Measurements from ENCODE around the gene SPRED2. TPM values are rescaled to one million over a fixed set of nuclear protein-coding genes. Genes with fewer than 3 reads are reported as not detected.

Gene SPRED2, protein sequence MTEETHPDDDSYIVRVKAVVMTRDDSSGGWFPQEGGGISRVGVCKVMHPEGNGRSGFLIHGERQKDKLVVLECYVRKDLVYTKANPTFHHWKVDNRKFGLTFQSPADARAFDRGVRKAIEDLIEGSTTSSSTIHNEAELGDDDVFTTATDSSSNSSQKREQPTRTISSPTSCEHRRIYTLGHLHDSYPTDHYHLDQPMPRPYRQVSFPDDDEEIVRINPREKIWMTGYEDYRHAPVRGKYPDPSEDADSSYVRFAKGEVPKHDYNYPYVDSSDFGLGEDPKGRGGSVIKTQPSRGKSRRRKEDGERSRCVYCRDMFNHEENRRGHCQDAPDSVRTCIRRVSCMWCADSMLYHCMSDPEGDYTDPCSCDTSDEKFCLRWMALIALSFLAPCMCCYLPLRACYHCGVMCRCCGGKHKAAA
- polyA plus RNA-seq (ENCODE audit: insufficient read length), result 41.2 TPM
- long read RNA-seq, donor 1, full-length matches to known transcripts, result 10 of 38 reads
- long read RNA-seq, donor 1, partial matches to known transcripts, result 28 of 38 reads
- long read RNA-seq, donor 1, other reads (novel, unspliced or antisense), result 0 of 38 reads
- long read RNA-seq, donor 2, full-length matches to known transcripts, result 5 of 5 reads
- long read RNA-seq, donor 2, partial matches to known transcripts, result 0 of 5 reads
- long read RNA-seq, donor 2, other reads (novel, unspliced or antisense), result 0 of 5 reads
- long read RNA-seq, donor 3, full-length matches to known transcripts, result 2 of 2 reads
- long read RNA-seq, donor 3, partial matches to known transcripts, result 0 of 2 reads
- long read RNA-seq, donor 3, other reads (novel, unspliced or antisense), result 0 of 2 reads
- long read RNA-seq, donor 4, result 0 reads
- long read RNA-seq, donor 5, full-length matches to known transcripts, result 3 of 3 reads
- long read RNA-seq, donor 5, partial matches to known transcripts, result 0 of 3 reads
- long read RNA-seq, donor 5, other reads (novel, unspliced or antisense), result 0 of 3 reads
- long read RNA-seq, donor 6, full-length matches to known transcripts, result 3 of 3 reads
- long read RNA-seq, donor 6, partial matches to known transcripts, result 0 of 3 reads
- long read RNA-seq, donor 6, other reads (novel, unspliced or antisense), result 0 of 3 reads
- long read RNA-seq, donor 7, full-length matches to known transcripts, result 7 of 7 reads
- long read RNA-seq, donor 7, partial matches to known transcripts, result 0 of 7 reads
- long read RNA-seq, donor 7, other reads (novel, unspliced or antisense), result 0 of 7 reads
- long read RNA-seq, donor 8, full-length matches to known transcripts, result 3 of 3 reads
- long read RNA-seq, donor 8, partial matches to known transcripts, result 0 of 3 reads
- long read RNA-seq, donor 8, other reads (novel, unspliced or antisense), result 0 of 3 reads

DNA sequence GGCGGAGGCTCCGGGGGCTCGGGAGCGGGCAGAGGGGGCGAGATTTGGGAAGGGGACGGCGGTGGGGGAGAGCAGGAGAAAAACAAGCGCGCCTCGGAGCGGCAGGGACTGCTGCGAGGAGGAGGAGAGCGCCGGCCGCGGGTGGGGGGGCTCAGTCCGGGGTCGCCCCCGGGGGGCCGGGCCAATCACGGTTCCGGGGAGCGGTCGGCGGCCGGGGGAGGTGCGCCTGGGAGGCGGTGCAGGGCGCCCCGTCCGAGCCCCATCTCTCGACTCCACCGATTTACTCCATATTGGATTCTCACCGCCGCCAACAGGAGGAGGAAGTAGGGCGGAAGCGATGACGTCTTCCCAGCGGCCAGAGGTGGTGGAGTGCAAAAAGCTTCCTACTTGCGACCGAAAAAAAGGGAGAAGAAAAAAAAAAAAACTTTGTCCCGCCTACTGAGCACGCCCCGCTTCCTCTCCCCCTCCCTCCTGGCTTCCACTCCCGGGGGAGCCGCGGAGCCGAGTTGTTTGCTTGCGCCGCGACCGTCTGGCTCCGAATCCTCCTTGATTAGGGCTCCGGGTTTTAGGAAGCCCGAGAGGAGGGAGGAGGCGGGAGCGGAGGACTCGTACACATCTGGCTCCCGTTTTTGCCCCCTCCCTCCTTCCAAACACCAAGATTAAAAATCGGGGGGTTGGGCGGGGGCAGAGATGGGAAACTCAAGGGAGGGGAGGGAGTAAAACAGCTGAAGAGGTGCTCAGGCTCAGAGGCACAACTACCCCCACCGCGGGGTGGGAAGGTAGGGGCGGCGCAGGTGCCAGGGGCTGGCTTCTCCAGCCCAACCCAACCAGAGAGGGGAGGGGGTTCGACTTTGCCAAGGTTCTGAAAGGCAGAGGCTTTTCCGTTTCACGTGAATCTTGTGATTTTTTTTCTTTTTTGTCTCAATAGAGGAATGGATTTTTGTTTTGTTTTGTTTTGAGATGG is at the start of gene SPRED2:
Gene SPRED2, minus strand, starts transcription at position 373 of the 964 bp plus-strand sequence. CDS start 612 bp downstream, outside the sequence.
- peak; percentile 96 for DNase-seq

DNA sequence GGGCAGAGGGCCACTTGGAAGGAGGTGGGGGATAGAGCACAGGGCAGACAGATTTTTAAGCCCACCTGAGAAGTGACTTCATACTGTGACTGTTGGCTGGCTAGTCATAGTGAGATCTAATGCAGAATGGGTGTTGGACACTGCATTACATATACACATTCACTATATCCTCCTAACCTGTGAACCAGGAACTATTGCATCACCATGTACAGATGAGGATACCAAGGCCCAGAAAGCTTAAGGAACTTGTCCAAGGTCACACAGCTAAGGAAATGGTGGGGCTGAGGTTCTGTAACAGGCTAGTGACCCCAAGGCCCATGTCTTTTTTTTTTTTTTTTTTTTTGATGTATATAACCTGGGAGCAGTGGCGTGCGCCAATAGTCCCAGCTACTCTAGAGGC is 49.6 kb upstream of the SPRED2 start:
- no peak for DNase-seq

DNA sequence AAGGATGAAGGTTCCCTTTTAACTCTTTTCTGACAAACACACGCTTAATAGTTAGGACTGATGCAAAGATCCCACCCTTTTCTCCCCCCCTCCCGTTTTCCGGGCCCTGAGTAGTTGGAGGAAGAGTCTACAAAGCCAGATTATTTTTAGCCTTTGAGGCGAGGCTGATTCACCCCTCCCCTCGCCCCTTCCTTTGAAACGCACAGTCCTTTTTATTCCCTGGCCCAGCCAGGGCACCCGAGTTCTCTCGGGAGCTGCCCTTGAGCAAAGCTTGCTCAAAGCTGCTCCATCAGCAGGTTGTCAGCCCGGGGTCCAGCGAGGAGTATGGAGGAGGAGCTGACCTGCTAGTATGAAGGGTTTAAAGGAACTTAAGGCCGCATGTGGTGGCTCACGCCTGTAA is 47.1 kb upstream of the SPRED2 start:
- no peak for DNase-seq

DNA sequence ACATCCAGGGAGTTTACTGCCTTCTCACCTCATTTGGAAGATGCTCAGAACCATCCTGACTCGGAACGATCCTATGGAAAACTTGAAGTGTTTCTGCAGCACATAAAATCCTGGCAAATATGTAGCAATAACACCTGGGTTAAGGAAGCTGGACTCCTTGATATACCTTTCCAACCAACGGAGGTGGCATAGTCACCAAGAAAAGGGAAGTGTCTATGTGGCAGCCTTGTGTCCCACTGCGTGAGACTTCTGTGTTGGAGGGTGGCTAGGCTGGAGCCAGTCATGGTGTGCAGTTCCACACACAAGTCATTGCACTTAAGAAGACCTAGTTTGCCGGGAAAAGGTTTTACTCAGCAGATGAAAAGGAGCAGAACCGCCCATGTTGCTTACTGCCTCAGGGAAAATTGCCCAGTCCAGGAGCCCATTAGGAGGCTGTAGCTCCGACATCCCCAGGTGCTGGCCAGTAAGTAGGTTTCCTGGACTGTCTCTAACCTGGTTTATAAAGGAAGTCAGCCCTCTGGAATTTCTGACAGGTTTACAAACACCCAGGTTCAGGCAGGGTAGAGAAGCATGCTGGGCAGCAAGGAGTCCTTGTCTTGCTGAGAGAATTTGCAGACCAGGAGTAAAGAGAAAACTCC is 46.2 kb upstream of the SPRED2 start:
- no peak for DNase-seq

DNA sequence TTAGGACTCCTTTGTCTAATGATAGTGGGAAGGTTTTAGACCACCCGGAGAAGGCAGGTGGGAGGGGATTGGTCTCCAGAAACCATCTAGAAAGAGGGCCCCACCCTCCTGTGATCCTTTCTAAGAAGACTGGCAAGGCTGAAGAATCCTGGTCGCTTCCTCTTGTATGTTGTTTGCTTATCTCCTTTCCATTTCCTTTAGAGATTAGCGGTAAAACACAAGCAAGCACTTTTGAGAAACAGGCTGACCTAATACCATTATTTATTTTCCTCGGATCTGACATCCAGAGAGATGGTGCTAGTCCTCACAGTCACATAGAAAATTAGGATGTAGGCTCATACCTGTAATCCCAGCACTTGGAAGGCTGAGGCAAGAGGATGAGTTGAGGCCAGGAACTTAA is 45.2 kb upstream of the SPRED2 start:
- no peak for DNase-seq

DNA sequence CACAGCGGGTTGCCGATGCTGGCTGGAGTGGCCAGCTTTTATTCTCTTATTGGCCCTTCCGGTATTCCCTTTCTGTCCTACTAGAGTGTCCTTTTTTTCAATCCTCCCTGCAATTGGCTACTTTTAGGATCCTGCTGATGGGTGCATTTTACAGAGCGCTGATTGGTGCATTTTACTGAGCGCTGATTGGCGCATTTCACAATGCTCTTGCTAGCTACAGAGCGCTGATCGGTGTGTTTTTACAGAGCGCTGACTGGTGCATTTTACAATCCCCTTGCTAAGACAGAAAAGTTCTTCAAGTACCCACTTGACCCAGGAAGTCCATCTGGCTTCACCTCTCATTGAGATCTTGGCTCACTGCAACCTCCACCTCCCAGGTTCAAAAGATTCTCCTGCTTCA is 44.4 kb upstream of the SPRED2 start:
- DNase-seq, result no peak

DNA sequence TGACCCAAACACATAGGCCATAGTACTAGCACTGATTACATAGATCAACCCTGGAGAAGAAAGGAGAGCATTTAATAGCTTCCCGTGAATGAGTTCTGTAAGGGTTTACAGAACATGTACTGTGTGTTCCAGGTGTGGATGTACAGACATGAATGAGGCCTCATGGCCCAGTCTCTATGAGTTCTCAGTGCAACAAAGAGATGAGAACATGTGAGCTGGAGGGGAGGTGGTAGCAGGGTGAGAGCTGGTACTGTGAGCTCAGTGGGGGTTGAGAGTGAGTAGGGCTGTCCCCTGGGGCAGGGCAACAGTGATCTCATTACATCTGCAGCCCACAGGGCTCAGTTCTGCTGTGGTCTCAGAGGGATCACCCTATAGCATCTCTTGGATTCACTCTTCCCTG is 42.6 kb upstream of the SPRED2 start:
- no peak for DNase-seq

DNA sequence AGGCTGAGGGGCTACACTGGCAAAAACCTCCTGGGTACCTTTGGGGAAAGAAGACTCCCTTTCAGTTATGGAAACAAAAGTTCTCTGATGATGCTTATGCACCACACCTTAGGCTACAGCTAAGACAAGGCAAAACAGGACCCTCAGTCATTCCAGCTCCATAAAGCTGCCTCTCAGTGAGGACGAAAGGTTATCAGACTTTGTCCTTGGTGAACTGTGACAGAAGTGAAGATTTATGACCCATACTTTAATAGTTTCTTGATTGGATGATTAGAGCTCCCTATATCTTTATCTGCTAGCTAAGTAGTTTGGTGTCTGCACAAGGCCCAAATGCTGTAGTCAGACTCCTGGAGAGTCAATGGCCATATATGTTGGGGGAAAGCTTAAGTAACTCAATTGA is 40.6 kb upstream of the SPRED2 start:
- DNase-seq, result no peak

DNA sequence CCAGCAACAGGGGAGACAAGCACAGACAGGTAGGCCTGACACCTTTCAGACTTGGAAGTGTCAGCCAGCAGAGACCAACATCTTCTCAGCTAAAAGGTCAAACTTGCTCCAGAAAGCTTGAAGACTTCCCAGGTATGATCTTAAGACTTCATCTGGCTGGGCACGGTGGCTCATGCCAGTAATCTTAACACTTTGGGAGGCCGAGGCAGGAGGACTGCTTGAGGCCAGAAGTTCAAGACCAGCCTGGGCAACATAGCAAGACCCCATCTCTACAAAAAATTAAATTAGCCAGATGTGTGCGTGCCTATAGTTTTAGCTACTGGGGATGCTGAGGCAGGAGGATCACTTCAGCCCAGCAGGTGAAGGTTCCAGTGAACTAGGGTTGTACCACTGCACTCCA is 39.0 kb upstream of the SPRED2 start:
- DNase-seq, result no peak

DNA sequence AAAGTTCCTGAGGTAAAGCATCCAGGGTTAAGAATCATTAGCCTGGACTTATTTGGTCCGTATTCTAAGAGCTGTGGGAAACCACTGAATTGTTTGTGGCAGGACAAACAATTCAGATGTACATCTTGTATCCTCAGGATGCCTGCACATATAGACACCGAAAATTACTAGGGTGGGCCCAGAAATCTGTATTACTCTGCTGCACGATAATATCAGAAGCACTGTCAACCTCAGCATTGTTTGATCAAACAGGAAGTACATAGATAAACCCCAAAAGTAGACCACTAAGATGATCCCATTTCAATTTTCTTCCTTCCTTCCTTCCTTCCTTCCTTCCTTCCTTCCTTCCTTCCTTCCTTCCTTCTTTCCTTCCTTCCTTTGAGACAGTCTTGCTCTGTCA is 34.2 kb upstream of the SPRED2 start:
- DNase-seq, result no peak

DNA sequence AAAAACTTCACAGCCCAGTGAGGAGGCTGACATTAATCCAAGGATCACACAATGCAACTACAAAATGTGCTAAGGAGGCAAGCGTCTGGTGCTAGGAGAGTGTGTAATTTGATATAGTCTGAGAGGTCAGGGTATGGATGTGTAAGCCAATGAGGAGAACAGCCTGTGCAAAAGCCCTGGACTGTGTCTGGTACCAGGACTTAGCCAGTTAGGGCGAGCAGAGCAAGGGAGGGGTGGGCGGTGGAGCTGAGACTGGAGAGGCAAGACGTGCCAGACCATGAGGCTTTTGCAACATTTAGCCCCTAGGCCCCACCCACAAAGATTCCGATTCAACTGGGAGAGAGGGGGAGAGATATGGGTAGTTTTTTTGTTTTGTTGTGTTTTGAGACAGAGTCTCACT is 33.5 kb upstream of the SPRED2 start:
- peak; percentile 10 for DNase-seq

DNA sequence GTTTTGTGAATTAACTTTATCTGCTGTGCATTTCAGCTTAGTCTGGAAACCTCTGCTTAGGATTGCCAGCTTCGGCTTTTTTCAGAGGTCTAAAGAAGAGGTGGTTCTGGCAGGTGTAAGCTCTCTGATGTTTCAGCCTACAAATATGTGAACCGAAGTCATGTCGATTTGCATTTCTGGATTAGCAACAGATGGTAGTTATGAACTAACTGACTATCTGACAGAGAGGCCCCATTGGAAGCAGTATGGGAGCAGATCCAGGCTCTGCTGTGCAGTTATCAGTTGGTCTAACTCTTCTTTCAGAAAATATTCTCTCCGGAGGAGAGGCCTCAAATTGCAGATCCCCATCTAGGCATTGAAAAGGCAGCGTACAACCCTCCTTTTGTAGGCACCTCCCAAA is 32.7 kb upstream of the SPRED2 start:
- DNase-seq, result no peak

DNA sequence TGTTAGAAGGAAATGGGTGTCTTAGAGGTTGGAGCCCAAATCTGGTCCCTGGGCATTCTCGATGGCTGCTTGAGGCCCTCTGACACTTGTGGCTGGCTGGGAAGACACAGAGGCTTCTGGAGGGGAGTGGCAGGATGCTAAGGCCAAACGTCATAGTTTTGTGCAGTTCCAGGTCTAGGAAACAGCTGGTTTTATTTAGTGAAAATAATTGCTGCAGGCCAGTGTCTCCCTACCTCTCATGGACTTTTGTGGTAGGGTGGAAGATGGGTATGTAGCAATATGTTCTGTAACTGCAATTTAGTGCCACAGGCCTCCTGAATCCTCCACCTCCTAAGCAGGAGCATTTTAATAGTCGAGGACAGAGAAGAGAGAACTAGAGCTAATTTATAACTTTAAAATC is 32.2 kb upstream of the SPRED2 start:
- no peak for DNase-seq

DNA sequence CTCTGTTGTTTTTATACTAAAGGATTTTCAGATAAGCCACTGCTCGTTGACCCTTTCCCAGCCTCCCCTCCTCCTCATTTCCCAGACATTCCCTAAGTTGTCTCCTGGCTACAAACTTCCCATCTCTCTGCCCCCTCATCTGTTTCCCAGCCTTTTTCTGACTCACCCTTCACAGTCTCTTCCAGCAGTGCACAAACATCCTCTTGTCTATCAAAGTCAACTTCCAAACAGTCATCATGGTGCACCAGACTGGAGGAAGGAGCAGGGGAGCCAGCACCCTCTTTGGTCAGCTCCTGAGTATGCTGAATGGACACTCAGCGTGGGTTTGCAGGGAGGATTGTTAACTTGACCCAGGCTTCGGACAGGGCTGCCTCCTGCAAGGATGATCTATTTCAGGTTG is 26.6 kb upstream of the SPRED2 start:
- no peak for DNase-seq

DNA sequence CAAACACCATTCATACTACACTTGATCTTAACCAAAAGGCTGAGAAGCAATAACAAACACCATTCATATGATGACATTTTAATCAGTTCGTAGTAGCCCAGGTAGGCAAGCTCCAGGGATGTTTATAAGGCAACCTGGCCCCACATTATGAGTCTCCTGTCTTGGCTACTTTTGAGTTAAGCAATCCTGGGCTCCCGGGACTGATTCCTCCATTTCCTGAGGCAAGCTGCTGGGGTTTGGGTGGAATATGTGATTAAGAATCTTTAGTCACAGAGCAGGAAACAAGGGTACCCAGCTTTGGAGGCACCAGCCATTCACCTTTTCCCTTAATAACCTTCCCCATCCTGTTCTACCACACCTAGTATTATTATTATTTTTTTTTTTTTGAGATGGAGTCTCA is 24.5 kb upstream of the SPRED2 start:
- DNase-seq, result no peak

DNA sequence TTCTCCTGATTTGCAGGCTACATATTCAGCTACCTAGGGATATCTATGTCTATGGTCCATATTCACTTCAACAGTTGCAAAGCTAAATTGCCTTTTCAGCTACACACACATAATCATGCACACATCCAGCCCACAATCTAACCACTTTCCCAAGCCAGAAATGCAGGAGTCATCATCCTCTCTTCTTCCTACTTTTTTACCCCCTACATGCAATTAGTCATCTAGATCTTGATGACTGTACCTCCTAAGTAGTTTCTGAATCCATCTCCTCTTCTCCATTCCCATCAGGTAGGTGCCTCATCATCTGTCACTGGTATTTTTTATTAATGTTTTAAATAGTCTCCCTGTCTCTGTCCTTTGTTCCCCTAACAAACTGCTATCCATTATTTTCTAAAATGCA is 23.7 kb upstream of the SPRED2 start:
- DNase-seq, result no peak

DNA sequence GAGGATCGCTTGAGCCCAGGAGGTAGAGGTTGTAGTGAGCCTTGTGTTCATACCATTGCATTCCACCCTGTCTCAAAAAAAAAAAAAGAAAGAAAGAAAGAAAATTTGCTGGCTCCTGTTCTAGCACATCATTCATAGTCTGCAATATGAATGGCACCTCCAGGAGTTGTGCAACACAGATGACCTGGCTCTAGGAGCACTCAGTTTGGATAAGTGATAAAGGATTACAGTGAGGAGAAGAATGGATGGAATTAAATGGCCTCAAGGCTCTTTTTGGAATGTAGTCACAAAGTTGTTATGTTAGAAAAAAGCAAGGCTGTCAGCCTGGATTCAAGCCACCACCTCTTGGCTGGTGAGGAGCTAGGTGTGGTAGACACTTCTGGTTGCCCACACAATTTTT is 21.5 kb upstream of the SPRED2 start:
- no peak for DNase-seq

DNA sequence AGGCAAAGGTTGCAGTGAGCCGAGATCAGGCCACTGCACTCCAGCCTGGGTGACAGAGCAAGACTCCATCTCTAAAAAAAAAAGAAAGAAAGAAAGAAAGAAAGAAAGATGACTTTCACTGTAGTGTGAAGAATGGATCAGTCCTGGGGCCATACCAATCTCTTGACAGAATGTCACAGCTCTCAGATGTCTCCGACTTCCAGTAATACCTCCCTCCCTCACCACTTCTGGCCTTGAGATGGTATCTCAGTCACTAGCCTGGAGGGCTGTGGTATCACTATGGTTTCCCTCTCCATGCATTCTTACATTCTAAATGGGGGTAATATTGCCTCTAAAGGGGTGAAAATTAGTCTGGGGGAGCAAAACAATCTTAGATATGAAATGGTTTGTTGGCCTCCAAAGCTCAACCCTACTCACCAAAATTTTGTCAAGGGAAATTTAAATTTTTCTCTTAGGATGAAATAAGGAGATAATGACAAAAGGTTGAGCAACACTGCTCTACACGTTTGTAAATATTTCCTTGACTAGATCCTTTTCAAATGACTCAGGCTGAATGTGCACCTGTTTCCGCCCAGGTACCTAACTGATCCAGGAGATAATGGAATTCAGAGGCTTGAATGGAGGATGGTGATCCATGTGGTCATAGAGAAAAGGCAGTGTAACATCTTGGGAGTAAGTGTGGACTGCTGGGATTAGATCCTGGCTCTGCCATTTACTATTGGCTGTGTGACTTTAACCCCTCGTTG is 19.9 kb upstream of the SPRED2 start:
- DNase-seq, result no peak

DNA sequence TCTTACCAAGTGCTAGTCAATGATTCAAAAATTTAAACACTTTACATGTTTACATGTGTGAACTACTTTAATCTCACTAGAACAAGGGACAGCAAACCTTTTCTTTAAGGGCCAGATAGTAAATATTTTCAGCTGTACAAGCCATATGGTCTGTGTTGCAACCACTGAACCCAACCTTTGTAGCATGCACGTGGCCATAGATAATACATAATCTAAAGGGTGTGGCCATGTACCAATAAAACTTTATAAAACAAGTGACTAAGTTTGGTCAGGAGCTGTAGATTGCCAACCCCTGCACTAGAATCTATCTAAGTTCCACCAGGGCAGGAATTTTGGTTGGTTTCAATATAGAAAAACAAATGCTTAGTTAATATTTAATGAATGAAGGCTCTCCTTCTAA is 18.4 kb upstream of the SPRED2 start:
- DNase-seq, result no peak

DNA sequence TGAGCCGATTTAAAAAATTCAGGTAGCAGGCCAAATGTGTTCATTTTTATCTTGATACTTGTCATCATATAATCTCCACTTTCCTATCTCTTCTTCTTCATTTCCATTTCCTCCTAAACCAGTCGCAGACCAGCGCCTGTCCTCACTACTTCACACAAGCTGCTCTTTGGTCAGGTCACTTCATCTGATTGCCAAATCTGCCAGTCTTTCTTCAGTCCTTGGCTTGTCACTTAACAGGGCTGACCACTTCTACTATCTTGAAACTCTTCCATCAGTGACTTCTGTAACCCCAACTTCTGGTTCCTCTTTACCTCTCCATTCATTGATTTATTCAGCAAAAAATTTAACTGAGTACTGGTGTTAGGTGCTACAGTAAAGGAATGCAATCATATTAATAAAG is 18.0 kb upstream of the SPRED2 start:
- no peak for DNase-seq
